HG02973 (cell line): ENCODE results near the gene SLC12A1.

Source experiments
- ATAC-seq: cut with Tn5 transposase; IDR thresholded peaks from one replicate; pipeline ENCODE4 v1.9.1; 2021; ENCODE audit warnings: moderate library complexity; ENCODE audit not compliant: unreplicated experiment

SLC12A1 gene

DNA sequence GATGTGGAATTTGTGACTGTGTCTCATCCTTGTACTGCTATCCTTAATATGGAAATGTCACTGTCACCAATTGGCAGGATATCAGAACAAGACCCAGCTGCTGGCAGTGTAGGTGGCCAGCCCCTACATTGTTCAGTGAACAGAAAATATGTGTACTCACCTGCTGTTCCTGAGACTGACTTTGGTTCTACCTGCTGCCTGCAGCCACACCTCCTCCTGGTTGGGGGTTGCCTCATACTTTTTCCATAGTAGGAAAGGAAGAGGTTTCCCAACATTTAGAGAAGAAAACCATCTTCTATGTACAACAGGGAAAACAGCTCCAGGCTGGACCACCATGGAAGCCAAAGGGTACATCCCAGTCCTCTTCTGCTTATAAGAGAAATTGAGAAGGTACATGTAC is 35.9 kb downstream of the SLC12A1 start:
- no peak for ATAC-seq

DNA sequence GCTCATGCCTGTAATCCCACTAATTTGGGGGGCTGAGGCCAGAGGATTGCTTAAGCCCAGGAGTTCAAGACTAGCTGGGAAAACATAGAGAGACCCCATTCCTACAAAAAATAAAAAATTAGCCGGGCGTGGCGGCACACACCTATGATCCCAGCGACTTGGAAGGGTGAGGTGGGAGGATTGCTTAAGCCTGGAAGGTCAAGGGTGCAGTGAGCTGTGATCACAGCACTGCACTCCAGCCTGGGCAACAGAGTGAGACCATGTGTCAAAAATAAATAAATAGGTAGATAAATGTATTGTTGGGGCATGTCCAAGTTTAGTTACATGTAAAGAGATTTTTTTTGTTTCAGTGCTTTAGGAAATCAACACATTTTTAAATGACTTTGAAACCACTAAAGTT is 36.4 kb downstream of the SLC12A1 start:
- ATAC-seq = no peak

DNA sequence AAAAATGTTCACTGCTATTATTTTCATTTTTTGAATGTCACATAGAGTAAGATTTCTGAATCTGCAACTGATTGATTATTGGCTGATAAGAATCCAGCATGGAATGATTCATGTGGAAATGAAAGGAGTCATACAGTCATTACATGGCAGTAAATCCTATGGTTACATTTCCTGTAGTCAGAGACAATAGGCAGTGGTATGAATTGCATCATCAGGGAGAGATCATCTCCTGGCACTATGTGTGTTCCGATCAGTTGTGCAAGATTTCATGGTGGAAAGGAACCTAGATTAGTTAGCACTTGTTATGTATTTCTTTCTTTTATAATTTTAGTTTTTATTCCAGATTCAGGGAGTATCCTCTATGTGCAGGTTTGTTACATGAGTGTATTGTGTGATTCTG is 38.8 kb downstream of the SLC12A1 start:
- ATAC-seq = no peak

DNA sequence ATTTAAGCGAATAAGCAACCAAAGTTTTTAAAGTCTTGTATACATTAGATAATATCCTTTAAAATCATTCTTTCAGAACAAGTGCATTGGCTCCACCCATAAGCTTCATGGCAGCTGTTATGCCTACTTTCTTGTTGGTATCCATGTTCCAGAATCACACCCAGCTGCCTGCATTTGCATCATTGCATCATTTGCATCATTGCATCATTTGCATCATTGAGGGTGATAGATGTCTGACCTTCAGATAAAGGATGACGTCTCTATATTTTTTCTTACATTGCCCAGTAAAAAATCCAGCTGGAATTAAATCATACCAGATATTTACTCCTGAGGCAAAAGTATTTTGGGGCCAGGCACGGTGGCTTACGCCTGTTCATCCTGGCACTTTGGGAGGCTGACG is 42.3 kb downstream of the SLC12A1 start:
- no peak for ATAC-seq

DNA sequence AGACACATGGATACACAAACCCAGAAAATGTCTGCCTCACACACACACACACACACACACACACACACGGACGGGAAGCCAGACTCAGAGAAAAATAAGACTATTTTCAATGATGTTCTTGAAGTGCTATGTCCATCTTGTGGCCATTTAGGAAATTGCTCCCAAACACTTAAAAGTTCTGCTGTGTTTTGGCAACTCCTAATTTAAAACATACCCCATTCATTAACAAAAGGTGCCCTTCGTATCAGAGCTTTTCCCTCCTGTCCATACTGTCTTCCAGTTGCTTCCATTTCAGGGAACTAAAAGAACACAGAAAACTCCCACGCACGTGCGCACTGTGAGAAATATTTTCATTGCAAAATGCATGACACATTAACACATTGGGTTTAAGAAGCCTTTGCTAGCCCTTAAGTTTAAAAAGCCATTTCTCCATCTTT is 44.6 kb downstream of the SLC12A1 start:
- ATAC-seq = peak; percentile 51

DNA sequence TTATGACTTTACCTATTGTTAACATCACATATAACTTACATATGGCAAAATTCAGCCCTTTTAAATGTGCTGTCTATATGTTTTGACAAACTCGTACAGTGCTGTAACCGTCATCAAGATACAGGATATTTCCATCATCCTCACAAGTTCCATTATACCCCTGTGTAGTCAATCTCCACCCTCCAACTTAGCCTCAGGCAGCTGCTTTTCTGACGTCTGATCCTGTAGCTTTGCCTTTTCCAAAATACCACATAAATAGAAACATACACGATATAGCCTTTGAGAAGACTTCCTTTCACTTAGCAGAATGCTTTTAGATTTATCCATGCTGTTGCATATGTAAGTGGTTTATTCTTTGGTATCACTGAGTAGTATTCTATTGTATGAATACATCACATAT is 47.1 kb downstream of the SLC12A1 start:
- no peak for ATAC-seq

DNA sequence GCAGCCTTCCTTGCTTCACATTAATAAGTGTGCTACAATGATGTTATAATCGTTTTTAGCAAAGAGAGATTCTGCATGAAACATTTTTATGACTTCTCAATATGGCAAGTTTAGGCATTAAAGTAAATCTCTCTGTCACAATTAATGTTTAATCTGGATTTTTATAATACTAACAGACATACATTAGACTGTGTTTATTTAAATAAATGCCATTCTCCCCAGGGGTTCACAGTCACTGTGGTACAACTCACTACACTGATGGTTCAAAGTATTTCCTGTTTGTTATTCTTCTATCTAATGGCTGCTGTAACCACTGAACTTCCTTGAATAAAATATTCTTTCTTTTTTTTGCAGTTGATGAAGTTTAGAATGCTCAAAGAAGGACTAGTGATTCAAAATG is 59.0 kb downstream of the SLC12A1 start:
- no peak for ATAC-seq

DNA sequence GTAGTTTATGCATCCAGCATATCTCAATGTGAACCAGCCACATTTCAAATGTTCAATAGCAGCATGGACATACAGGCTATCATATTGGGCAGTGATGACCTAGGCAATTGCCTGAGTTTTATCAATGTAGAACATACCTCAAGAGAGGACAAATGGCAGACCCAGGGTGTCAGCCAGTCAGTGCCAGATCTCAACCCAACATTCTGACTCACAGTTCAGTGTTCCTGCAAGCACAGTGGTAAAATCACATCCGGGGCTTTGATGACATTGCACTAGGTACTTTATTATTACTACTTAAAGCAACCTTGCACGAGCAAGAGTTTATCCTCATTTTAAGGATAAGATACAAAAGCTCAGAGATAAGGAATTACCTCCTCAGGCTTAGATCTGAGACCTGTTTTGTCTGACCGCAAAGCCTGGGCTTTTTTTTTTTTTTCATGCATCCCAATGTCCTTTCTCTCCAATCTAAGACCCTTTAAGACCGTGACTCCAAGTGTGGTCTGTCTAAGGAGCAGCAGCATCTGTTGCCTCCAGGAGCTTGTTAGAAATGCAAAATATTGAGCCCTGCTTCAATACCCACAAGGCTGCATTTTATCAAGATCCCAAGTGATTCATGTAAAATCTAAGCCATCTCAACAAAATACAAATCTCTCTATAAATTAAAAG is 60.1 kb downstream of the SLC12A1 start:
- no peak for ATAC-seq

DNA sequence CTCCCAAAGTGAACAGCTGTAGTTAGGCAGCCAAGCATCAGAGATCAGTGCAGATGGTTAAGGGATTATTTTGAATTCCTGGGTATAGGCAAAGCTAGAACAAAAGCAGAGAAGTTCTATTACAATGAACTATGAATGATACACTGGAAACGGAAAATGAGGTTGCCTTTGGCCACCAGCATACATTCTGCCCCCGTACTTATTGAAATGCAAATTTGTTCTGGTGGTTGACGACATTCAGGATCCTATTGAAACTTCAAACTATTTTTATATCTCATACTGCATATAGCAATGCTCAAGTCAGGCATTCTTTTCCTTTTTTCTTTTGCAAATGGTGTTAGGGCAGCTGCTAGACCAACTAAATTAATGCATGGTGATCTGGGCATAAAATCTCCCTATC is 61.7 kb downstream of the SLC12A1 start:
- no peak for ATAC-seq

DNA sequence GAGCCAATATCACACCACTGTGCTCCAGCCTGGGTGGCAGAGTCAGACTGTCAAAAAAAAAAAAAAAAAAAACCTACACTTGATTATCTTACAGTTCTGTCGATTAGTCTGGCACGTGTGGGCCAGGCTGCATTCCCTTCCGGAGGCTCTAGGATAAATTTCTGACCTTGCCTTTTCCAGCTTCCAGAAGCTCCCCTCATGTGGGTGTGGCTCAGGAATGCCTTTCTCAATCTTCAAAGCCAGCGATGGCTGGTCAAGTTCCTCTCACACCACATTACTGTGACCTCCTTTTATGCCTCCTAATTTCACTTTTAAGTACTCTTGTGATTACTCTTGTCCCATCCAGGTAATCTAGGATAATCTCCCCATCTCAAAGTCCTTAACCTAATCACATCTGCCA is 66.9 kb downstream of the SLC12A1 start:
- ATAC-seq = no peak

DNA sequence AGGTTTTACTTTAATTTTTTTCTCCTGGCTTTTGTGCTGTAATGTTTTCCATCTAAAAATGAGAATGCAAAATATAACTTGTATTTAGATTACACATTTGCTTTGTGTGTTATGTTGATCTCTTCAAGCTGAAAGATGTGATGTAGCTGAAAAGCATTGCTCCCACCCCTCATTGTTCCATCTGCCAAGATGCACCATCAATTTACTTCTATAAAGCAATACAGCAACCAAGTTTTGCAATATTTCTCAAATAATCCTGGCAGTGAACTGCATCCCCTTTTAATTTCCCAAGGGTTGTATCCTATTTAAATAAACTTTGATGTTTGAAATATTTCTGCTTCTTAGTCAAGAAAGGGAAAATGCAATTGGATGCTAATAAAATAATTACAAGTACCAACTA is 72.6 kb downstream of the SLC12A1 start:
- no peak for ATAC-seq

DNA sequence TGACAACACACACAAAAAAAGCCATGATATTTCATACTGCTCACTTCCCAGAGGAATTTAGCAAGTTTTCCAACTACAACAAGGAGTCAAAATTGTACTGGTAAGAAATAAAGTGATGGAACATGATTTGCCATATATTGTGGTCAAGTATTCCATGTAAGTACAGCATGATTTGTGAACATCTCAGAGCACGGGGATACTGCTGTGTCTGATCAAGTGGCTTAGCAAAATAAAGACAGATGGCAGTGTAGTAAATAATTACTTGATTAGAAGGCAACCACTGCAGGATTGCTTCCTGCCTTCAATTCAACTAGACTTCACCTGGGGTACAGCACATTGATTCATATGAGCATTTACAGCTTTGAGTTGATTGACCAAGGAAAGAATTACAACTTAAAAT is 73.5 kb downstream of the SLC12A1 start:
- no peak for ATAC-seq

DNA sequence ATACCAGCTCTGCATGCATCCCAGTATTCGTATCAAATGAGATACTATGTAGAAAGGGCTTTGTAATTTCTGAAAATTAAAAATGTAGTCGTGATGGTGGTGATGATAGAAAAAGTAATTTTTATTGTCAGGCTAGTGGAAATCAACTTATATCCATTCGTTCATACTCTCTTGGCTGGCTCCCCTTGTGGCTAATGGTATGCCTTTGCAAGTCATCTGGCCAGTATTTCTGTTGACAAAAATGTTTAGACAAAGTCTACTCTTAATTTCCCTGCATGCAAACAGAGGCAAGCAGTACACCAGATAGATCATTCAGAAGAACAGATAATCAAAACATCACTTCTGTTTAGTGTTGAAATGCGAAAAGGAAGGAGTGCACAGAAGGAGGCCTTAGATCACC is 75.6 kb downstream of the SLC12A1 start:
- no peak for ATAC-seq

DNA sequence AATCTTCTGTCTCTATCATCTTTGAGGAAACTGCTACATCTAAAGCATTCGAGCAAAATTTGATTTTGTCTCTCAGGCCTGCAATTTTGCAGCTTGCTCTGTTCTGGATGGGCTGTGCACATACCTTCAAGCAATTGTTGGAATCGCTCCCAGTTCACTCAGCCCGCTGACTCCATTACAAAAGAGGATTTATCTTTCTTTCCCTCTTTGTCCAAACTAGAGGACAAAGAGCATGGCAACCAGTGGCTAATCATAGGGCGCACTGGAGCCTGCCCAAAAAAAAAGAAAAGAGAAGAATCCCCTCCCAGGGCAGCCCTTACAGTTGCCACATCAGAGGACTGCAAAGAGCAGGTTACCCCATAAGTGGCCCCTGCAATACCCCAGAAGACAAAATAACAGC is 76.1 kb downstream of the SLC12A1 start:
- no peak for ATAC-seq

DNA sequence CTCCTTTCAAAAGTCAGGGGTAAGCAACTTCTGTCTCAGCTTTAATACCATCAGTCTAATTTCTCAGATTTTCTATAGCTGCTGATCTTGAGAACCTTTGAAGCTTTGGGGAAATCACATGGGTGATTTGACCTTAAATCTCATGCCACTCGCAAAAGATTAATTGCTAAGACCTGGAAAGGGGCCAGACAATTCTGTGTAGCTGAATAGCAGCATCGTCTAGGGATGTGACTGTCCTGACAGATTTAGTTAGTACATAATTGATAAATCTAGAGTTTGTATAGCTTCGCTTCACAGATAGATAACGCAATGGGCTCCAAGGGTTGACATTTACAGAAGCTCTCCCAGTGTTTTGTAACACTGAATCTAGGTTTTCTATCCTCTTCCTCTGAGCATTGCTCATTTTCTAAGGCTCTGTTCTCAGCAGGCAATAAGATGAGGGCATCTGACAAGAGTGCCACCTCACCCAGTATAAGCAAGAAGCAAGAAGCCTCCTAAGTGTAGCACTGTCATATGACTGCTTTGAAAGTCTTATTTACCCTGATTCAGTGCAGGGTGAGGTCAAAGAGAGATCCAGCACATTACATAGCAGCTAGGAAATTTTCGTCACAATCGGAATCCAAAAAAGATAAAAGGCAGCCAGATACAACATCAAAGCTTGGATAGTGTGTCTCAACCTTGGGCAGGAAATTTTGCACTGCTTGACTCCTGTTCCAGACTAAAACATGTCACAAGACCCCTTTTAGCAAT is 77.5 kb downstream of the SLC12A1 start:
- ATAC-seq = no peak

DNA sequence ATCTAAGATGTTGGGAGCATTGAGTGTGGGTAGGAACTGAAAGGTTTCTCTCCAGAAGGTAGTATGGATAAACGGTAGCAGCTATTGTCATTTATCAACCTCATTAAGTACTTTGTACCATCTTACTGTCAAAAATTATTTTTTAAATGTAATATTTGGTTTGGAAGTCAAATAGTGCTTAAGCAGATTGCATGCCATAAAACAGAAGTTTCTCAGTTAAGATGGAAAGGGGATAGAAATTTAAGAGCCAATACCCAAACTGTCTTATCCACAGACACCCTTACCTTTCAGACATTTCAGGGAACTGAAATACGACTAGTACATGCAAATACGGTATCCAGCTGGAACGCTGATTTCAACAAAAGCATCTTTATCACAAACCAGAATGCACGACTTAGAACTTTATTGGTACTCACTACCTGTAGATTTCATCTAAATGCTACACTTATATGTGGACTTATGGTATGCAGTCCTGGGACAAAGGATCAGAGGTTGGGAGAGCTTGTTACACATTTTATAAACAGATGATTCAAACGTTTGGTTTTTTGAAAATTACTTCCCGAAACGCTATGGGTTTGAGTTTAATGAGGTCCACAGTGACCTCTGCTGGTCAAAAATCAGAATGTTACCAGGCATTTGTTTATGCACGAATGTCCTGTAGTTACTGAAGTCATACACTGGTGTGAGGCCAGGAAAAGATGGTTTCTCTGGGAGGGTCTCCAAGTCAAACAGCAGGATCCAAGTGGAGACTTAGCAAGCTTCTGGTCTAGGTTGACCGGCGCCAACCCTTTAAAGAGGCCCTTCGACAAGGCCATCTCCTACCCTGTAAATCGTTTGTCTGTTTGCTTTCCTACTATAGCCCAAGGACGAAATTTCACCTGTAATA is 79.5 kb downstream of the SLC12A1 start:
- peak; percentile 81 for ATAC-seq

DNA sequence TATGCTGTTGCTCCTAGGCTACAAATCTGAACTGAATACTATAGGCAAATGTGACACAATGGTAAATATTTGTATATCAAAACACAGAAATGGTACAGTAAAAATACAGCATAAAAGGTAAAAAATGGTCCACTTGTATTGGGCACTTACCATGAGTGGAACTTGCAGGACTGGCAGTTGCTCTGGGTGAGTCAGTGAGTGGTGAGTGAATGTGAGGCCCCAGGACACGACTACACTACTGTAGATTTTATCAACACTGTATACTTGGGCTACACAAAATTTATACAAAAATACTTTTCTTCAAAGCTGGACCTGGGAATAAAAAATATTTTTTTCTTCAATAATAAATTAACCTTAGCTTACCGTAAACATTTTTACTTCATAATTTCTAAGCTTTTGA is 83.5 kb downstream of the SLC12A1 start:
- ATAC-seq = no peak

DNA sequence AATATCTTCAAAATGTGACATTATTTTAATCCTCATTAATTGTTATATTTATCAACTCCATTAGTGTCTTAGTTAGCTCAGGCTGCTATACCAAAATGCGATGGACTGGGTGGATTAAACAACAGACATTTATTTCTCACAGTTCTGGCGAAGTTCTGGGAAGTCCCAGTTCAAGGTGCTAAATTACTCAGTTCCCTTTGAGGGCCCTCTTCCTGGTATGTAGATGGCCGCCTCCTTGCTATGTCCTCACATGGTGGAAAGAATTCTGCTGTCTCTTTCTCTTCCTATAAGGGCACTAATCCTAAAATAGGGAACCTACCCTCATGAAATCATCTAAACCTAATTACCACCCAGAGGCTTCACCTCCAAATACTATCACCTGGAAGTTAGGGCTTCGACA is 86.4 kb downstream of the SLC12A1 start:
- ATAC-seq = no peak

DNA sequence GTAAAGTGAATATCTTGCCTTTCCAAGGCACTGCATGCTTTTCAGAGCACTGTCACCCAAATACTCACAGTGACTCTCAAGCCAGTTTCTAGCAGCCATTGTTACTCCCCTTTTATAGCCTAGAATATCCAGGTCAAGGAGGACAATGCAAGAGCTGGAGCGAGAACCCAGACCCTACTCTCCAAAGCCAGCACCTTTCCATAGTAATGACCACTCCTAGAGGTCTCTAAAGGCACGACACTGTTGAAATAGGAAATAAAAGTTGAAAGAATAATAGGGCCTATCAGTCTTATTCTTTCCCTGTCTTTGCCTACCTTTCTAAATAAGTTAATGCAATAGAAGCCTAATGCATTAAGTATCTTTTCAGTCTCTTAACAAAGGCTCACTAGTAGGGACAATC is 91.6 kb downstream of the SLC12A1 start:
- ATAC-seq = no peak

DNA sequence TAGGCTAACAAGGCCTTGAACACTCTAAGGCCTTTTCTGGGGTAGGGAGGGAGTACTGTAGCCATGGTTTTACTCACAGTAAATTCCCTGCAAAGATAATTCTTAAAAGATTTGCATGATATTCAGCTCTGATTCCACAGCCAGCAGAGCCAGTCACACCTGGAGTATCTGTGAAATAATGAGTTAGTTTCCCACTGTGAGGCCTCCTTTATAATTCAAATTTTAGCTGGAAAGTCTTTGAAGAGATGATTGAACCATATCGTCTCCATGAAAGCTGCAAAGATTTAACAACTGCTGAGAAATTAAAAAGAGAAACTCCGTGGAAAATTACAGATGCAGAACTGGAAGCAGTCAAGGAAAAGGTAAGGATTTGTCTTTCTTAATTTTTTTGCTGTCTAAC is 92.8 kb downstream of the SLC12A1 start:
- ATAC-seq = no peak

DNA sequence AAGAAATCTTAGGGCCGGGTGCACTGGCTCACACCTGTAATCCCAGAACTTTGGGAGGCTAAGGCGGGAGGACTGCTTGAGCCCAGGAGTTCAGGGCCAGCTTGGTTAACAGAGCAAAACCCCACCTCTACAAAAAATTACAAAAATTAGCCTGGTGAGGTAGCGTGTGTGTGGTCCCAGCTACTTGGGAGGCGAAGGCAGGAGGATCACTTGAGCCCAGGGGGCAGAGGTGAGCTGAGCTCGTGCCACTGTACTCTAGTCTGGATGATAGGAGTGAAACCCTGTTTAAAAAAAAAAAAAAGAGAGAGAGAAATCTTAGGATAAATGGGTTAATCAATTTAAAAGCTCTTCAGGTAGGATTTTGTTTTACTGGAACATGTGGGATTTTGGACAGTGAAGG is 93.9 kb downstream of the SLC12A1 start:
- ATAC-seq = no peak

DNA sequence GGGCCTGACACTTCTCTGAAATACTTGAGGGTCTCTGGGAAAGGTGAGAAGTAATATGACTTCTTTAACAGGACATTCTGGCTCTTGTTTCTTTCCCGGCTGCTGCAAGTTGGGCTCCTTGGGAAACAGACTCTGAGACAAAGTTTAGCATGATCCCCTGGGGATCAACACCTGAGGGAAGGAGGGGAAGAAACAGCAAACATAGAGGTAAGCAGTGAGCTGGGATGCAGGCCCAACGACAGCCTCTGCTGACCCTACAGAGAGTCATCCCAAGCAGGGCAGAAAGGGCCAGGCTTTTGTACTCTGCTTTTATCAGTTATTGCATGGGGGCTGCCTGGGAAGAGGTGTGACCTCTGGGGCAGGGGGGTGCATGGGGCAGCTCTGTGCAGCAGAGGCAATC is 98.3 kb downstream of the SLC12A1 start:
- ATAC-seq = no peak
